CD4-positive, CD25-positive, alpha-beta regulatory T cell (primary cell): Measurements from ENCODE around the gene RAP1GAP2. TPM values are rescaled to one million over a fixed set of nuclear protein-coding genes. Genes with fewer than 3 reads are reported as not detected.
"Not testable (repeated sequence)": the region's sequence is repeated elsewhere in the genome, so short reads cannot be mapped to it uniquely, and the experiment has no call there.

Experiments
- ATAC-seq, 2 donors: fragments of 150-1000 bp; cut with Tn5 transposase; one replicate each; pipeline ENCODE4 v1.10.0; 2021; ENCODE audit warnings: low read depth in 2 of 2, moderate number of reproducible peaks in 2 of 2, moderate library complexity in 1 of 2
- DNase-seq, 3 donors: peaks; one replicate each; pipeline versions ENCODE4 v3.0.0 to v3.0.0-alpha.2; 2012 to 2022; ENCODE audit warnings: mixed read lengths in 1 of 3
- H3K27ac ChIP-seq: one replicate; pipeline ENCODE4 v1.7.0; 2013; ENCODE audit warnings: mild to moderate bottlenecking, low read length; ENCODE audit not compliant: insufficient read depth, poor library complexity, severe bottlenecking
- H3K27me3 ChIP-seq: one replicate; pipeline ENCODE4 v1.7.0; 2013; ENCODE audit warnings: low read length; ENCODE audit not compliant: control insufficient read depth, insufficient read depth
- H3K36me3 ChIP-seq: one replicate; pipeline ENCODE4 v1.7.0; 2013; ENCODE audit warnings: mild to moderate bottlenecking, low read length, moderate library complexity; ENCODE audit not compliant: control insufficient read depth, insufficient read depth
- H3K4me1 ChIP-seq: 2 replicates; pipeline ENCODE4 v1.7.0; 2013; ENCODE audit warnings: mild to moderate bottlenecking, low read length; ENCODE audit not compliant: insufficient read depth, control insufficient read depth, poor library complexity, severe bottlenecking
- H3K4me3 ChIP-seq: one replicate; pipeline ENCODE4 v1.7.0; 2013; ENCODE audit warnings: low read depth, mild to moderate bottlenecking, low read length, moderate library complexity
- H3K9me3 ChIP-seq, 2 experiments: 1 replicate in 1 of 2; 2 replicates in 1 of 2; pipeline ENCODE4 v1.7.0; 2013; ENCODE audit warnings: low read length in 2 of 2, mild to moderate bottlenecking in 1 of 2, moderate library complexity in 1 of 2; ENCODE audit not compliant: control insufficient read depth in 2 of 2
- H3K27ac Mint-ChIP-seq, 3 donors: one replicate each; pipeline ENCODE4 v1.8.0; 2020 to 2022; ENCODE audit warnings: mild to moderate bottlenecking in 3 of 3, mixed read lengths in 3 of 3, moderate library complexity in 2 of 3
- H3K27me3 Mint-ChIP-seq: one replicate; pipeline ENCODE4 v1.8.0; 2022; ENCODE audit warnings: mild to moderate bottlenecking, mixed read lengths
- H3K36me3 Mint-ChIP-seq: one replicate; pipeline ENCODE4 v1.8.0; 2020; ENCODE audit warnings: mixed read lengths
- H3K4me1 Mint-ChIP-seq, 4 donors: one replicate each; pipeline ENCODE4 v1.8.0; 2020 to 2022; ENCODE audit warnings: mixed read lengths in 4 of 4, mild to moderate bottlenecking in 1 of 4
- H3K4me3 Mint-ChIP-seq, 4 donors: one replicate each; pipeline ENCODE4 v1.8.0; 2020 to 2022; ENCODE audit warnings: mild to moderate bottlenecking in 4 of 4, mixed read lengths in 4 of 4, moderate library complexity in 3 of 4
- H3K9me3 Mint-ChIP-seq, 7 donors: one replicate each; pipeline ENCODE4 v1.8.0; 2020 to 2022; ENCODE audit warnings: mixed read lengths in 7 of 7, mild to moderate bottlenecking in 3 of 7, moderate library complexity in 2 of 7
- polyA plus RNA-seq, 4 donors: library from polyadenylated mRNA; unstranded; fragments of 300-500 nt; fragmentation: Illumina TruSeq; gene quantifications; one replicate each; pipeline ENCODE4 v1.2.3, GENCODE V29; 2021
- total RNA-seq: library from RNA; stranded (reverse); gene quantifications from one replicate; pipeline ENCODE4 v1.2.3, GENCODE V29; 2022

Gene RAP1GAP2
- total and polyA plus RNA-seq, 5 donors from 2014 or later: 2.7 to 87.6 (median 5.1) TPM

GRCh38 chr17:3043737-3044365, 247.6 kb downstream of the RAP1GAP2 start:
- no peaks in the 10 kb centered on the region for H3K27me3 ChIP-seq
- peak in 1 of 3 donors; percentile 24 for DNase-seq
- H3K27ac Mint-ChIP-seq: no peak overlapping the region
- H3K36me3 Mint-ChIP-seq: no peaks in the 10 kb centered on the region
- H3K4me1 ChIP-seq: peaks cover 8% of the 10 kb centered on the region
- H3K9me3 Mint-ChIP-seq: peaks cover 0 to 19% (median 3%) of the 10 kb centered on the region in 7 donors
- H3K27ac ChIP-seq: no peak overlapping the region
- H3K9me3 ChIP-seq: peaks cover 6 to 16% of the 10 kb centered on the region in 2 experiments
- no peaks in the 10 kb centered on the region for H3K36me3 ChIP-seq
- peaks cover 18% of the 10 kb centered on the region for H3K27me3 Mint-ChIP-seq
- peaks cover 3 to 18% (median 14%) of the 10 kb centered on the region in 4 donors for H3K4me1 Mint-ChIP-seq
- no peak for ATAC-seq
- H3K4me3 ChIP-seq: no peak overlapping the region
- no peak overlapping the region for H3K4me3 Mint-ChIP-seq

- Histone ChIP-seq H3K27me3 (no peaks in the 10 kb centered on the region), H3K27ac (no peak overlapping the region), H3K36me3 (no peaks in the 10 kb centered on the region), H3K4me3 (no peak overlapping the region), H3K4me1 (peaks cover 13% of the 10 kb centered on the region), H3K9me3 (peaks cover 6 to 16% of the 10 kb centered on the region in 2 experiments)
- H3K9me3 Mint-ChIP-seq: peaks cover 0 to 19% (median 3%) of the 10 kb centered on the region in 7 donors
- DNase-seq (no peak), ATAC-seq (no peak)
- H3K4me1 Mint-ChIP-seq: peaks cover 4 to 13% (median 9%) of the 10 kb centered on the region in 4 donors
- H3K27me3 Mint-ChIP-seq: peaks cover 18% of the 10 kb centered on the region
- H3K4me3 Mint-ChIP-seq: no peak overlapping the region
- H3K27ac Mint-ChIP-seq: no peak overlapping the region
- no peaks in the 10 kb centered on the region for H3K36me3 Mint-ChIP-seq
Measured at GRCh38 chr17:3046753-3047152, 250.5 kb downstream of the RAP1GAP2 start.

GRCh38 chr17:3048727-3049471, 252.7 kb downstream of the RAP1GAP2 start:
- Mint-ChIP-seq H3K27me3 (peaks cover 11% of the 10 kb centered on the region), H3K4me3 (peak overlapping the region; percentile 87 to 94 (median 92)), H3K27ac (peak overlapping the region in 2 of 3 donors; percentile 74 to 82), H3K4me1 (peaks cover 4 to 13% (median 9%) of the 10 kb centered on the region in 4 donors), H3K36me3 (no peaks in the 10 kb centered on the region), H3K9me3 (peaks cover 0 to 11% (median 3%) of the 10 kb centered on the region in 7 donors)
- no peaks in the 10 kb centered on the region for H3K36me3 ChIP-seq
- ATAC-seq: peak; percentile 96 to 98
- peaks cover 13% of the 10 kb centered on the region for H3K4me1 ChIP-seq
- peak overlapping the region; percentile 61 for H3K27ac ChIP-seq
- peak overlapping the region; percentile 78 for H3K4me3 ChIP-seq
- H3K9me3 ChIP-seq: peaks cover 0 to 8% of the 10 kb centered on the region in 2 experiments
- peak; percentile 84 to 98 (median 89) for DNase-seq
- no peaks in the 10 kb centered on the region for H3K27me3 ChIP-seq

GRCh38 chr17:3049705-3050295, 253.6 kb downstream of the RAP1GAP2 start:
- H3K4me3 ChIP-seq: peak overlapping the region; percentile 78
- H3K27me3 ChIP-seq: no peaks in the 10 kb centered on the region
- H3K4me1 ChIP-seq: peaks cover 13% of the 10 kb centered on the region
- H3K27ac Mint-ChIP-seq: no peak overlapping the region
- no peaks in the 10 kb centered on the region for H3K36me3 Mint-ChIP-seq
- H3K27ac ChIP-seq: no peak overlapping the region
- H3K36me3 ChIP-seq: no peaks in the 10 kb centered on the region
- no peak for DNase-seq
- ATAC-seq: no peak
- peak overlapping the region; percentile 87 to 94 (median 92) for H3K4me3 Mint-ChIP-seq
- H3K4me1 Mint-ChIP-seq: peaks cover 4 to 13% (median 9%) of the 10 kb centered on the region in 4 donors
- peaks cover 0 to 3% (median 0%) of the 10 kb centered on the region in 7 donors for H3K9me3 Mint-ChIP-seq
- no peaks in the 10 kb centered on the region for H3K9me3 ChIP-seq
- peaks cover 11% of the 10 kb centered on the region for H3K27me3 Mint-ChIP-seq

GRCh38 chr17:3054868-3055267, 258.6 kb downstream of the RAP1GAP2 start:
- H3K9me3 ChIP-seq, H3K36me3 ChIP-seq, H3K36me3 Mint-ChIP-seq, H3K4me3 ChIP-seq, H3K27me3 ChIP-seq, H3K4me3 Mint-ChIP-seq, H3K9me3 Mint-ChIP-seq, H3K27ac Mint-ChIP-seq, ATAC-seq, DNase-seq, H3K27ac ChIP-seq, H3K4me1 ChIP-seq, H3K4me1 Mint-ChIP-seq: not testable (repeated sequence)
- peaks cover 10% of the 10 kb centered on the region for H3K27me3 Mint-ChIP-seq

- not testable (repeated sequence) for ATAC-seq, H3K9me3 ChIP-seq, H3K27ac ChIP-seq, H3K4me3 ChIP-seq, H3K4me1 Mint-ChIP-seq, H3K9me3 Mint-ChIP-seq, H3K36me3 ChIP-seq, H3K27me3 ChIP-seq, H3K4me3 Mint-ChIP-seq, H3K27me3 Mint-ChIP-seq, H3K27ac Mint-ChIP-seq, H3K36me3 Mint-ChIP-seq, DNase-seq, H3K4me1 ChIP-seq
Measured at GRCh38 chr17:3062824-3063377, 266.7 kb downstream of the RAP1GAP2 start.

GRCh38 chr17:3063507-3063906, 267.3 kb downstream of the RAP1GAP2 start, which contains the start of gene OR1D5:
TSS of gene OR1D5 (minus strand) at chr17:3063607. CDS start at chr17:3063607, 0 bp downstream.
- not testable (repeated sequence) for H3K4me3 ChIP-seq, H3K27me3 Mint-ChIP-seq, H3K4me1 ChIP-seq, ATAC-seq, H3K9me3 ChIP-seq, H3K27ac Mint-ChIP-seq, DNase-seq, H3K27me3 ChIP-seq, H3K36me3 ChIP-seq, H3K4me1 Mint-ChIP-seq, H3K9me3 Mint-ChIP-seq, H3K4me3 Mint-ChIP-seq, H3K27ac ChIP-seq, H3K36me3 Mint-ChIP-seq
